ENCODE results near the gene ZNF232. TPM values are rescaled to one million over a fixed set of nuclear protein-coding genes. Genes with fewer than 3 reads are reported as not detected.

Gene ZNF232
- total and polyA plus RNA-seq, 10 donors = 5.6 to 11.4 (median 9.6) TPM

GRCh38 chr17:5100832-5101231 is 10.8 kb downstream of the ZNF232 start:
- peaks cover 0 to 19% (median 8%) of the 10 kb centered on the region in 6 donors for H3K4me1 ChIP-seq
- peaks cover 0 to 17% (median 5%) of the 10 kb centered on the region in 7 donors for H3K27me3 ChIP-seq (replicated peaks in 1 of 7)
- WGBS, 5 donors = 77 to 92% (median 89%) methylated on average over 5 to 6 of the region's 6 CpGs
- H3K9me3 ChIP-seq = peaks cover 0 to 54% (median 11%) of the 10 kb centered on the region in 8 donors
- peaks cover 0 to 11% (median 8%) of the 10 kb centered on the region in 6 donors for H3K36me3 ChIP-seq
- TF ChIP-seq POLR2A (IDR thresholded peaks at IDR 0.05) (no peak), POLR2AphosphoS5 (IDR thresholded peaks at IDR 0.05) (no peak), CTCF (IDR thresholded peaks at IDR 0.05 in 8 of 11, conservative IDR thresholded peaks at IDR 0.05 in 3 of 11) (no peak)
- H3K4me3 ChIP-seq = no peak overlapping the region
- intact Hi-C loops (cut with DNase I; ENCODE audit: low total_unique reads) = no loop called here
- no peak for DNase-seq
- no peak overlapping the region for H3K27ac ChIP-seq

DNA sequence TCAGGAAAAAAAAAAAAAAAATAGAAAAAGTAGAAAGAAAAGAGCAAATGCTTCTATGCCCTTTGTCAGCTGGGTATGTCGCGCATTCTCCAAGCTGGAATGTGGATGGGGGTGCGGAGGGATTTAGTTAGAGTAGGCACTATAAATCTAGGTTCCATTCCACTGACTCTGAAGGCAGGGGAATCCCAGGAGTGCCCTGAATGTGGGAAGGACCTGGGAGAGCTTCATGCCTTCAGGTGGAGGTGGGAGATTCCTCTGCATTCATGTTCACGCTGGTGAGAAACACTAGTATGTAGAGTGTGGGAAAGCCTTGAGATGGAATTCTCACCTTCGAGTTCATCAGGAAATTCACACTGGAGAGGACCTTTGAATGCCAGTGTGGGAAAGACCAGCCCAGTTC is 12.4 kb downstream of the ZNF232 start:
- no peak for TF ChIP-seq POLR2A (IDR thresholded peaks at IDR 0.05)
- no peak for TF ChIP-seq POLR2AphosphoS5 (IDR thresholded peaks at IDR 0.05)
- TF ChIP-seq CTCF (IDR thresholded peaks at IDR 0.05 in 8 of 11, conservative IDR thresholded peaks at IDR 0.05 in 3 of 11) = no peak
- Histone ChIP-seq H3K27ac (no peak overlapping the region), H3K36me3 (peaks cover 0 to 2% (median 0%) of the 10 kb centered on the region in 6 donors), H3K4me3 (no peak overlapping the region), H3K4me1 (peaks cover 0 to 19% (median 8%) of the 10 kb centered on the region in 6 donors), H3K9me3 (peaks cover 5 to 55% (median 26%) of the 10 kb centered on the region in 8 donors), H3K27me3 (replicated peaks in 1 of 7) (peaks cover 0 to 17% (median 5%) of the 10 kb centered on the region in 7 donors)
- intact Hi-C loops (cut with DNase I; ENCODE audit: low total_unique reads) = no loop called here
- 86 to 96% (median 88%) methylated on average over 5 of the region's 5 CpGs for WGBS, 5 donors
- DNase-seq = no peak

DNA sequence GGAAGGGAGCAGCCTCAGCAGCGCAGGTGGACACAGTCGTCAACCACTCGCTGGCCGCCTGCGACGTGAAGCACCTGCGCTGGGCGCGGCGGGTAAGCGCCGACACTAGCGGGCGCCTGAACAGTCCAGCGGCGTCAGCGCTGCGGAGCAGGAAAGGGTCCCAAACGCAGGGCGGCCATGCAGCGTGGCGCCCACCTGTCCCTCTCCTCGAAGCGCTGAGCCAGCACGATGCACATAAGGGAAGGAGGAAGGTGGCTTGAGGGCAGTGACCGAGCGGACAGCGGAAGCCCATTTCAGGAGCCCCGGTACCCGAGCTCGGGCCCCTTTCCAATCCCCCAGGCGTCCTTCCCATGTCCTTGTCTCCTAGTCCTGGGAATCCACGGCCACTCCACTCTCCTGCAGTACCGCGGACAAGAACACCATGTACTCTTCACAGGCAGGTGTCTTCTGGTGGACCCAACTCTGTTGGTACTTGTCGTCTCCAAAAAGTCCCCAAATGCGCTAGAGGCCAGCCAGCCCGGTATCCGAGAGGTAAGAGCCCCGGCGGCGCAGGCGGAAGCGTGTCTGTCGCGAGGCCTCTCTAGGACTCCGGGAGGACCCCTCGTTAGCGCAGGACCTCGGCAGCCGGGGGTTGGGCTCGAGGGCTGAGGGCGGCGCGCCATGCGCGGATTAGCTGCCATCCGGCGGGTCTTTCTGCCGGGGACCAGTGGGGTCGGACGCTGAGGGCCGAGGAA is 14.4 kb downstream of the ZNF232 start:
- peak; percentile 91 for DNase-seq
- WGBS, 5 donors = 3 to 8% (median 5%) methylated on average over 21 to 63 of the region's 63 CpGs
- peak; percentile 49 to 77 (median 72) for TF ChIP-seq POLR2AphosphoS5 (IDR thresholded peaks at IDR 0.05)
- TF ChIP-seq CTCF (IDR thresholded peaks at IDR 0.05 in 8 of 11, conservative IDR thresholded peaks at IDR 0.05 in 3 of 11) = no peak
- TF ChIP-seq POLR2A (IDR thresholded peaks at IDR 0.05) = no peak
- Histone ChIP-seq H3K9me3 (peaks cover 23 to 65% (median 46%) of the 10 kb centered on the region in 8 donors), H3K27me3 (replicated peaks in 1 of 7) (peaks cover 0 to 17% (median 5%) of the 10 kb centered on the region in 7 donors), H3K36me3 (peaks cover 3 to 22% (median 5%) of the 10 kb centered on the region in 6 donors), H3K27ac (peak overlapping the region in 7 of 8 donors; percentile 54 to 77 (median 71)), H3K4me1 (peaks cover 0 to 19% (median 8%) of the 10 kb centered on the region in 6 donors), H3K4me3 (peak overlapping the region; percentile 37 to 72 (median 54))
- intact Hi-C loops (cut with DNase I; ENCODE audit: low total_unique reads) = no loop called here

DNA sequence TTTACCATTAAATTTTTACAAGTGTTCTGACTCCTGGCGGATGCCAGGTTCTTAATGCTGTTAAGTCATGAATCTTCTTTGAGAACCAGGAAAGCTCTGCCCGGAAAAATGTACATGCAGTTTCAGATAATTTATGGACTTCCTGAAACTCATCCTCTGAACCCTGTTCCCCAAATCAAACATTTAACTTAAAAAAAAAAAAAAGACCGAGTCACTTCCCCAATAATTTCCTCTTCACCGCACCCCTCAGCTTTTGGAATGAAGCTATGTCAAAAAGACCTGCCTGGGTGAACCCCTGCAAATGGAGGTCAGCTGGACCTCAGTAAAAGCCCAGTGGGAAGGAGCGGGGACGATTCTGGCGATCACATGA is 15.0 kb downstream of the ZNF232 start:
- 3 to 10% (median 6%) methylated on average over 7 of the region's 7 CpGs for WGBS, 5 donors
- peak overlapping the region; percentile 37 to 72 (median 54) for H3K4me3 ChIP-seq
- peaks cover 0 to 17% (median 5%) of the 10 kb centered on the region in 7 donors for H3K27me3 ChIP-seq (replicated peaks in 1 of 7)
- DNase-seq = no peak
- TF ChIP-seq POLR2A (IDR thresholded peaks at IDR 0.05) = no peak
- no peak for TF ChIP-seq POLR2AphosphoS5 (IDR thresholded peaks at IDR 0.05)
- TF ChIP-seq CTCF (IDR thresholded peaks at IDR 0.05 in 8 of 11, conservative IDR thresholded peaks at IDR 0.05 in 3 of 11) = no peak
- peaks cover 29 to 70% (median 52%) of the 10 kb centered on the region in 8 donors for H3K9me3 ChIP-seq
- peak overlapping the region in 7 of 8 donors; percentile 54 to 77 (median 71) for H3K27ac ChIP-seq
- H3K4me1 ChIP-seq = peaks cover 0 to 19% (median 8%) of the 10 kb centered on the region in 6 donors
- intact Hi-C loops (cut with DNase I; ENCODE audit: low total_unique reads) = no loop called here
- H3K36me3 ChIP-seq = peaks cover 8 to 27% (median 10%) of the 10 kb centered on the region in 6 donors
